Thyroid gland (tissue), 4 donors: ENCODE data around the gene CLIC1.

Experiments
- POLR2A ChIP-seq, 2 donors: fragments of 450-650 bp; IDR thresholded peaks; one replicate each; pipeline ENCODE4 v1.6.1; 2017; ENCODE audit warnings: antibody characterized with exemption in 2 of 2, mild to moderate bottlenecking in 2 of 2, moderate library complexity in 1 of 2
- TF ChIP-seq, protein P1 (sequence below), 6 experiments: fragments of 200-600 bp in 3 of 6; fragments of 450-650 bp in 3 of 6; sonication (generic) in 3 of 6; IDR thresholded peaks; one replicate each; pipeline ENCODE4 v1.5.1; 2016 to 2019; ENCODE audit warnings: antibody characterized with exemption in 6 of 6, mild to moderate bottlenecking in 2 of 6, inconsistent platforms in 1 of 6, moderate library complexity in 1 of 6

DNA sequence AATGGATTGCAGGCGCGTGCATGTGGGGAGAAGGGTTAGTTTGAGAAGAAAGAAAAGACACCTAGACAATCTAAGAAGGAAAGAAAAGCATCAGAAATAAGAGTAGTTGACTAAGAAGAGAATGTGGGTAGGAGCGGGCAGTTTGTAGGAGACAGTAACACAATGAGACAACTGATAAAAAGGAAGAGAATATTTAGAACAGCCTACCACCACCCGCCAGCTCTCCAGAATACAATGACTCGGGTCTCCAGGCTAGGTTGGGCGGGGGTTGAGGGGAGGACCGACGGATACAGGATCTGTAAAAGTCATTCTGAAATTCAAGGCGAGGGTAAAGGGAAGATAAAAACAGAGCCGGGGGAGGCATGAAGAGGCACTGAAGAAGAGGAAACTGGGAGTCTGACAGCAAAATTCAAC is 33.9 kb downstream of the CLIC1 start:
- TF ChIP-seq, protein P1, sequence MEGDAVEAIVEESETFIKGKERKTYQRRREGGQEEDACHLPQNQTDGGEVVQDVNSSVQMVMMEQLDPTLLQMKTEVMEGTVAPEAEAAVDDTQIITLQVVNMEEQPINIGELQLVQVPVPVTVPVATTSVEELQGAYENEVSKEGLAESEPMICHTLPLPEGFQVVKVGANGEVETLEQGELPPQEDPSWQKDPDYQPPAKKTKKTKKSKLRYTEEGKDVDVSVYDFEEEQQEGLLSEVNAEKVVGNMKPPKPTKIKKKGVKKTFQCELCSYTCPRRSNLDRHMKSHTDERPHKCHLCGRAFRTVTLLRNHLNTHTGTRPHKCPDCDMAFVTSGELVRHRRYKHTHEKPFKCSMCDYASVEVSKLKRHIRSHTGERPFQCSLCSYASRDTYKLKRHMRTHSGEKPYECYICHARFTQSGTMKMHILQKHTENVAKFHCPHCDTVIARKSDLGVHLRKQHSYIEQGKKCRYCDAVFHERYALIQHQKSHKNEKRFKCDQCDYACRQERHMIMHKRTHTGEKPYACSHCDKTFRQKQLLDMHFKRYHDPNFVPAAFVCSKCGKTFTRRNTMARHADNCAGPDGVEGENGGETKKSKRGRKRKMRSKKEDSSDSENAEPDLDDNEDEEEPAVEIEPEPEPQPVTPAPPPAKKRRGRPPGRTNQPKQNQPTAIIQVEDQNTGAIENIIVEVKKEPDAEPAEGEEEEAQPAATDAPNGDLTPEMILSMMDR (IDR thresholded peaks at IDR 0.05), result no peak
- no peak for TF ChIP-seq POLR2A (IDR thresholded peaks at IDR 0.05)
